Measurements from ENCODE around the gene PREB. TPM values are rescaled to one million over a fixed set of nuclear protein-coding genes. Genes with fewer than 3 reads are reported as not detected.

PREB gene
- total and polyA plus RNA-seq, 3 experiments from 2014 or later: 68.6 to 80.6 (median 79.5) TPM

DNA sequence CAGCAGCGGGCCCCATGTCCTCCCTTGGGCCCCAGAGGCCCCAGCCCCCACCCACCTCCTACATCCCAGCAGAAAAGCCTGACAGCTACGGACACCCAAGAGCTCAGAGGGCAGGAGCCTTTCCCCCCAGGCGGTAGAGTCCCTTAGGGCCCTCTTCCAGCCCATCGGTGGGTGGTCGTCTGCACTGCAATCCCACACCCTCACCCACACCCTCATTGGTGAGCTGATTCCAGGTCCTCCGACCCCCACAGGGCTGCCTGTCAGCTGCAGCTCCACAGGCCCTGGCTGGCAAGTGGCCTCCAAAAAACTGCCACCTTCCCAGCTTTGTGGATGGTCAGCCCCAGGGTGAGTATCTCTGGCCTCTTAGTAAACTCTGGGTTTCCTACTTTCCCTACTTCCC is 24.8 kb upstream of the PREB start:
- Mint-ChIP-seq H3K36me3 (no peaks in the 10 kb centered on the region), H3K27me3 (peaks cover 3 to 7% of the 10 kb centered on the region in 2 donors), H3K27ac (peak overlapping the region in 1 of 8 donors; percentile 94), H3K9me3 (no peaks in the 10 kb centered on the region), H3K4me1 (no peaks in the 10 kb centered on the region), H3K4me3 (no peak overlapping the region)
- no peak for DNase-seq
- Histone ChIP-seq H3K4me1 (ENCODE audit: insufficient read depth, low read length) (no peaks in the 10 kb centered on the region), H3K27me3 (ENCODE audit: insufficient read depth, low read length, poor library complexity, severe bottlenecking) (no peaks in the 10 kb centered on the region), H3K4me3 (ENCODE audit: low read length) (no peak overlapping the region), H3K36me3 (ENCODE audit: insufficient read depth, low read length) (no peaks in the 10 kb centered on the region), H3K9me3 (ENCODE audit: low read length) (no peaks in the 10 kb centered on the region), H3K27ac (ENCODE audit: low read depth, low read length) (no peak overlapping the region)
- ChIA-PET CTCF (no interaction called here), POLR2A (no interaction called here)

DNA sequence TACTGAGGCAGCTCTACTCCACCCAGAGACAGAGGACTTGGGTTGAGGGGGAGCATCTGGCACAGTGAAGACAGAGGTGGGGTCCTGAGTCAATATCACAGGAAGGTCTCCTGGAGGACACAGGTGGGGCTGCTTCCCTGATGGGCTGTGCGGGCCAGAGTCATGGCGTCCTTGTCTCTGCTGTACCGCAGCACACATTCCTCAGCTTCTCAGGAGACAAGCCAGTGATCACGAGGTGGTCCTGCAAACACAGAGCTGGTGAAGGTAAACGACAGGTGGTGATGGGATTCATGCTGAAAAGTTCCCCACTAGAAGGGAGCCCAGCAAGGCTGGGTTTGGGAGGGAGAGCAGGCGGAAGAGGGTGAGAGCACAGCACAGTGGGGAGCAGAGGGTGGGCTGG is 24.0 kb upstream of the PREB start:
- POLR2A ChIA-PET: no interaction called here
- H3K27me3 ChIP-seq (ENCODE audit: insufficient read depth, low read length, poor library complexity, severe bottlenecking): no peaks in the 10 kb centered on the region
- Mint-ChIP-seq H3K9me3 (no peaks in the 10 kb centered on the region), H3K4me3 (no peak overlapping the region), H3K27me3 (peaks cover 8 to 10% of the 10 kb centered on the region in 2 donors), H3K4me1 (no peaks in the 10 kb centered on the region), H3K27ac (no peak overlapping the region), H3K36me3 (no peaks in the 10 kb centered on the region)
- no peaks in the 10 kb centered on the region for H3K4me1 ChIP-seq (ENCODE audit: insufficient read depth, low read length)
- no peaks in the 10 kb centered on the region for H3K36me3 ChIP-seq (ENCODE audit: insufficient read depth, low read length)
- CTCF ChIA-PET: interaction anchor here (0.7 kb wide), 1 partner anchor 121 kb away, joined by 3 read pairs; no protein-coding TSS in a partner anchor
- DNase-seq: no peak
- no peaks in the 10 kb centered on the region for H3K9me3 ChIP-seq (ENCODE audit: low read length)
- H3K4me3 ChIP-seq (ENCODE audit: low read length): no peak overlapping the region
- H3K27ac ChIP-seq (ENCODE audit: low read depth, low read length): no peak overlapping the region

DNA sequence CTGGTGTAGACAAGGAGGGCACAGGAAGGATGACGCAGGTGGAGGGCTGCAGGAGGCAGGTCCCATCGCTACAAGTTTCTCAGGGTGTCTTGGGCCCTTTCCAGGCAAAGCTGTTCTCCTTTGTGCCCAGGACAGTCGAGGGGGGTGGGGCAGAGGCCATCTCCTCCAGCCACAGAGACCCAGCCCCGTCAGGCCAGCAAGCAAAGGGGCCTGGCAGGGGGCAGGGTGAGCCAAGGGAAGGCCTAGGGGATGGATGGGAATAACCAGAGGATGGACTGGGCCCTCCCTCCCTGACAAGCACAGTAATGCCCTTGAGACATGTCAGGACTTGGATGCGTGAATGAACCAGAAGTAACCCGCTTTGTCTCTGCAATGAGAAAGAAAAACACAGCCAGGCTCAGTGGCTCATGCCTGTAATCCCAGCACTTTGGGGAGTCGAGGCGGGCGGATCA is 20.7 kb upstream of the PREB start:
- no peaks in the 10 kb centered on the region for H3K27me3 ChIP-seq (ENCODE audit: insufficient read depth, low read length, poor library complexity, severe bottlenecking)
- no peaks in the 10 kb centered on the region for H3K4me1 ChIP-seq (ENCODE audit: insufficient read depth, low read length)
- Mint-ChIP-seq H3K9me3 (no peaks in the 10 kb centered on the region), H3K27ac (no peak overlapping the region), H3K27me3 (peaks cover 6 to 12% of the 10 kb centered on the region in 2 donors), H3K4me1 (no peaks in the 10 kb centered on the region), H3K36me3 (no peaks in the 10 kb centered on the region), H3K4me3 (no peak overlapping the region)
- no peak for DNase-seq
- POLR2A ChIA-PET: no interaction called here
- H3K9me3 ChIP-seq (ENCODE audit: low read length): no peaks in the 10 kb centered on the region
- no peaks in the 10 kb centered on the region for H3K36me3 ChIP-seq (ENCODE audit: insufficient read depth, low read length)
- CTCF ChIA-PET: no interaction called here
- H3K27ac ChIP-seq (ENCODE audit: low read depth, low read length): no peak overlapping the region
- H3K4me3 ChIP-seq (ENCODE audit: low read length): no peak overlapping the region

DNA sequence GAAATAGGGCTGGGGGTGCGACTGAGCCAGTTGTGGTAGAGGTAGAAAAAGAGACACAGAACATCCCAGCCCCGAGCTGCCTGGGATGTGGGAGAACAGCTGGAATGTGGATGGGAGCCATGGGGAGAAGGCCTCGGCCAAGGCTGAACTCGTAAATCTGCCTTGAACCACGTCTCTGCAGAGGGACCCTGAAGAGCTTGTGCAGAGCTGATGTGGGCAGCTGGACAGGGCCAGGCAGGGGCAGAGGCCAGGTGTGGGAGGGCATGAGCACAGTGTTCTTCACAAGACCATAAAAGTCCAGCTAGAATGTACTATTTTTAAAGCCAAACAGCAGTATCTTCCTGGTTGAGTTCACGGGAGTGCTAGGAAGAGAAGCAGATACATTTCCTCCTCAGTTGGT is 20.1 kb upstream of the PREB start:
- Mint-ChIP-seq H3K27me3 (peaks cover 6 to 12% of the 10 kb centered on the region in 2 donors), H3K9me3 (no peaks in the 10 kb centered on the region), H3K4me1 (no peaks in the 10 kb centered on the region), H3K36me3 (no peaks in the 10 kb centered on the region), H3K27ac (peak overlapping the region in 1 of 8 donors; percentile 74), H3K4me3 (no peak overlapping the region)
- H3K36me3 ChIP-seq (ENCODE audit: insufficient read depth, low read length): no peaks in the 10 kb centered on the region
- H3K27ac ChIP-seq (ENCODE audit: low read depth, low read length): no peak overlapping the region
- CTCF ChIA-PET: no interaction called here
- H3K4me3 ChIP-seq (ENCODE audit: low read length): no peak overlapping the region
- POLR2A ChIA-PET: no interaction called here
- no peak for DNase-seq
- H3K27me3 ChIP-seq (ENCODE audit: insufficient read depth, low read length, poor library complexity, severe bottlenecking): no peaks in the 10 kb centered on the region
- no peaks in the 10 kb centered on the region for H3K4me1 ChIP-seq (ENCODE audit: insufficient read depth, low read length)
- H3K9me3 ChIP-seq (ENCODE audit: low read length): no peaks in the 10 kb centered on the region

DNA sequence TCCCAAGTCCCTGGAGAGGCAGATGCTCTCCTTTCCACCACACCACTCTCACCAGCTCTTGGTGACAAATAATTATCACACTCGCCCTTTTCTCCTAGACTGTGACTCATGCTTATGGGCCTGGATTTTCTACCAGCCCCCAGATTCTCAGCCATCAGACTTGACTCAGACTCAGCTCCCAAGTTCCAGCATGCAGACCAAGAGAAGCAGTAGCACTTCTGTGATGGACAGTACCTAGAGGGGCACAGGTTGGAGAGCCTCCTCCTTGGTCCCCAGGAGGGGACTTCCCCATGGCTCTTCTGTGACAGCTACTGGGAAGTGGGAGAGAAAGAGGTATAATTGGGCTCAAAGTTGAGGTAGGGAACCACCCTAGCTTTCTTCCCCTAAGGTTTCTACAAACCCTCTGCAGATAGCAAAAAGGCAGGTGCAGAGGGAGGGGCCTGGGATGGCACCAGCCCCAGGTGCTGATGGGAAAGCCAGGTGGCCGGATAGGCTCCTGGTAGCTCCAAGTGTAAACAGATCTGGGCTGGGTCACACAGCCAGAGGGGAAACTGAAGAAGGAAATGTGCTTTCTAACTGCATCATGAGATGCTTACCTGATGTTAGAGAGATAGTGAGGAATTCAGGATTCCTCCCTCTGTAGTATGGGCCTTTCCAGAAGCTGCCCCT is 18.5 kb upstream of the PREB start:
- ChIA-PET POLR2A (no interaction called here), CTCF (interaction anchor here (1.4 kb wide), 1 partner anchor 127 kb away, joined by 6 read pairs; no protein-coding TSS in a partner anchor)

DNA sequence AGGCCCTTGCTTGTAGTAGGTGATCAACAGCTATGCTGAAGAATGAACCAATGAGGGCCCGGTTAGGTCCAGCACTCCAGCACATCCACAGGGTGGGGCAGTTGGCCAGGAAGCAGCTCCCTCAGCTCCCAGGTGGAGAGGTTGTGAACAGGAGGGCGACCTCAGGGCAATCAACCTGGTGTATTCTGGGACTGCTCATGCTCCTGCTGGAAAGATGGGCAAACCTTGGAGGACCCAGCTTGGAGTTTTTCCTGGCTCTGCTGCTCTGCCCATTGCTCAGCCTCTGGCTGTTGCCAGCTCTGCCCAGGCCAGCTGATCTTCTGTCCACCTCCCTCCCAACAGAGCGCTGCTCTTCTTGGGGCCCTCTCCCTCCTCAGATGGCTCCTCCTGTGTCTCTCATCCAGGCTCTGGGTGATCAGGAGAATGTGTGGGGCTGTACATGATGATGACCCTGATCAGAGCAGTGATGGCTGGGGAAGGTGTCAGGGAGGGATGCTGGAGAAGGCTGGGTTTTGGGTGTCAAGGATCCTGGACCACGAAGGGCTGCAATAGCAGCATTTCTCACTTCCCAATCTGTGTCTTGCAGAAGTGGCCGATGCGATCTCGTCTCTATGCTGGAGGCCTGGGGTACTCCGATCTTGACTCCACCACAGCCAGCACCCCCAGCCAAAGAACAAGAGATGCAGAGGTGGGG is 17.8 kb upstream of the PREB start:
- H3K36me3 Mint-ChIP-seq: no peaks in the 10 kb centered on the region
- no peak overlapping the region for H3K4me3 Mint-ChIP-seq
- H3K27ac Mint-ChIP-seq: peak overlapping the region in 1 of 8 donors; percentile 90
- no peaks in the 10 kb centered on the region for H3K9me3 ChIP-seq (ENCODE audit: low read length)
- peaks cover 9 to 16% of the 10 kb centered on the region in 2 donors for H3K27me3 Mint-ChIP-seq
- ChIA-PET CTCF (interaction anchor here (1.1 to 1.4 kb wide), 3 partner anchors 39 to 127 kb away, joined by 3 to 6 read pairs (median 3); no protein-coding TSS in a partner anchor), POLR2A (no interaction called here)
- no peaks in the 10 kb centered on the region for H3K9me3 Mint-ChIP-seq
- DNase-seq: no peak
- H3K27ac ChIP-seq (ENCODE audit: low read depth, low read length): no peak overlapping the region
- no peaks in the 10 kb centered on the region for H3K27me3 ChIP-seq (ENCODE audit: insufficient read depth, low read length, poor library complexity, severe bottlenecking)
- no peak overlapping the region for H3K4me3 ChIP-seq (ENCODE audit: low read length)
- H3K36me3 ChIP-seq (ENCODE audit: insufficient read depth, low read length): no peaks in the 10 kb centered on the region
- H3K4me1 Mint-ChIP-seq: no peaks in the 10 kb centered on the region
- no peaks in the 10 kb centered on the region for H3K4me1 ChIP-seq (ENCODE audit: insufficient read depth, low read length)

More for the DNA sequence above, 18.5 kb upstream of the PREB start:
- H3K4me3 Mint-ChIP-seq: no peak overlapping the region
- H3K4me1 Mint-ChIP-seq: no peaks in the 10 kb centered on the region
- H3K9me3 Mint-ChIP-seq: no peaks in the 10 kb centered on the region
- no peak overlapping the region for H3K27ac ChIP-seq (ENCODE audit: low read depth, low read length)
- H3K9me3 ChIP-seq (ENCODE audit: low read length): no peaks in the 10 kb centered on the region
- no peaks in the 10 kb centered on the region for H3K4me1 ChIP-seq (ENCODE audit: insufficient read depth, low read length)
- peak overlapping the region in 1 of 8 donors; percentile 17 for H3K27ac Mint-ChIP-seq
- no peak overlapping the region for H3K4me3 ChIP-seq (ENCODE audit: low read length)
- H3K27me3 Mint-ChIP-seq: peaks cover 7 to 14% of the 10 kb centered on the region in 2 donors
- H3K27me3 ChIP-seq (ENCODE audit: insufficient read depth, low read length, poor library complexity, severe bottlenecking): no peaks in the 10 kb centered on the region
- H3K36me3 ChIP-seq (ENCODE audit: insufficient read depth, low read length): no peaks in the 10 kb centered on the region
- no peak for DNase-seq
- H3K36me3 Mint-ChIP-seq: no peaks in the 10 kb centered on the region

DNA sequence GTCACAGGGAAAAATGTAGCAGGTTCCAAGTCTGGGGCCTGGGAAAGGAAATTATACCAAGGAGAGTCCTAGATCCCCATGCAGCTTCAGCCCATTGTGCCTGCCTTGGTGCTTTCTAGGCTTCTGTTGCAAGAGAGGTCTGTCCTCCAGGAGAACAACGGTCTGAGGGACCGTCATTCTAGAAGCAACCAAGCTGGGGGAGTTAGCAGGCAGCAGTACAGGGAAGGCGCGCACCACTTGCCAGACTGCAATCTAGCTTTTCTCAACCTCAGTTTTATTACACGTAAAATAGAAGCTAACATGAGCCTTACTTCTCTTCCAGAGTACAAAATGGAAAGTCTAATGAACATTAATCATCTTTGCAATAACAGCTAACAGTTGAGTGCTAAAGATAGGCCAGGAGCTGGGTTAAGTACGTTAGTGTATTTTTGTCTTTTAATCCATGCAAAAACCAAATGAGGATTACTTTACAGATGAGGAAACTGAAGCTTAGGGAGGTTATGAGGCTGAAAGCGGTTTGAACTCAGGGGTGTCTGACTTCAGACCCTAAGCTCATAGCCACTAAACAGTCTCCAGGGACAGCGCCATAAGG is 16.3 kb upstream of the PREB start:
- Histone ChIP-seq H3K4me3 (ENCODE audit: low read length) (no peak overlapping the region), H3K9me3 (ENCODE audit: low read length) (no peaks in the 10 kb centered on the region), H3K27me3 (ENCODE audit: insufficient read depth, low read length, poor library complexity, severe bottlenecking) (no peaks in the 10 kb centered on the region), H3K4me1 (ENCODE audit: insufficient read depth, low read length) (no peaks in the 10 kb centered on the region), H3K27ac (ENCODE audit: low read depth, low read length) (no peak overlapping the region), H3K36me3 (ENCODE audit: insufficient read depth, low read length) (no peaks in the 10 kb centered on the region)
- ChIA-PET CTCF (interaction anchor here (1.3 kb wide), 1 partner anchor 123 kb away, joined by 3 read pairs; no protein-coding TSS in a partner anchor), POLR2A (no interaction called here)
- DNase-seq: no peak
- H3K4me3 Mint-ChIP-seq: no peak overlapping the region
- H3K36me3 Mint-ChIP-seq: no peaks in the 10 kb centered on the region
- H3K27me3 Mint-ChIP-seq: peaks cover 13 to 21% of the 10 kb centered on the region in 2 donors
- no peak overlapping the region for H3K27ac Mint-ChIP-seq
- H3K9me3 Mint-ChIP-seq: no peaks in the 10 kb centered on the region
- no peaks in the 10 kb centered on the region for H3K4me1 Mint-ChIP-seq

All from CD8-positive, alpha-beta memory T cell (primary cell).